OCI-LY7 (cell line): Measurements from ENCODE around the gene ADAMTS2.

Source experiments
- CTCF ChIP-seq: fragments of 200-600 bp; sonication (generic); conservative IDR thresholded peaks from 2 replicates; pipeline ENCODE4 v1.5.1; 2014; ENCODE audit warnings: mild to moderate bottlenecking, antibody characterized with exemption, low read length, moderate library complexity, mixed read lengths
- EZH2phosphoT487 ChIP-seq: fragments of 200-600 bp; sonication (generic); IDR thresholded peaks from 2 replicates; pipeline ENCODE4 v1.6.1; 2018; ENCODE audit warnings: low read depth, borderline replicate concordance, mild to moderate bottlenecking, mixed run types, antibody characterized with exemption, low read length, moderate library complexity, mixed read lengths

GRCh38 chr5:179184521-179185050, 160.7 kb downstream of the ADAMTS2 start:
- TF ChIP-seq CTCF (no peak), EZH2phosphoT487 (no peak)
